ENCODE results near the gene KCNQ2. TPM values are rescaled to one million over a fixed set of nuclear protein-coding genes. Genes with fewer than 3 reads are reported as not detected.

KCNQ2 gene
- total and polyA plus RNA-seq, 4 donors, result not detected

- Histone ChIP-seq H3K36me3 (ENCODE audit: control insufficient read depth in 1 of 2, insufficient read depth in 2 of 2, low read length in 1 of 2) (no peaks in the 10 kb centered on the region), H3K27me3 (ENCODE audit: control insufficient read depth in 1 of 2, insufficient read depth in 2 of 2, low read length in 1 of 2) (no peaks in the 10 kb centered on the region), H3K27ac (ENCODE audit: low read depth in 1 of 2, low read length in 2 of 2) (no peak overlapping the region), H3K4me3 (ENCODE audit: low read length in 2 of 2) (no peak overlapping the region), H3K9me3 (ENCODE audit: control insufficient read depth, low read length) (no peaks in the 10 kb centered on the region), H3K4me1 (ENCODE audit: control insufficient read depth in 1 of 2, insufficient read depth in 2 of 2, low read length in 2 of 2) (no peaks in the 10 kb centered on the region)
- DNase-seq, result no peak
- intact Hi-C loops (cut with DNase I), result no loop called here
- no peak for ATAC-seq (ENCODE audit: low FRiP score)
- WGBS, 2 donors, result 78% methylated on average over 19 of the region's 19 CpGs
These were observed 68.9 kb downstream of the KCNQ2 start for GRCh38 chr20:63403403-63404105.

GRCh38 chr20:63402860-63403220 is 69.6 kb downstream of the KCNQ2 start:
- H3K4me1 ChIP-seq (ENCODE audit: control insufficient read depth in 1 of 2, insufficient read depth in 2 of 2, low read length in 2 of 2), result no peaks in the 10 kb centered on the region
- H3K9me3 ChIP-seq (ENCODE audit: control insufficient read depth, low read length), result no peaks in the 10 kb centered on the region
- no peak for DNase-seq
- H3K27me3 ChIP-seq (ENCODE audit: control insufficient read depth in 1 of 2, insufficient read depth in 2 of 2, low read length in 1 of 2), result no peaks in the 10 kb centered on the region
- WGBS, 2 donors, result 40 to 73% methylated on average over 6 to 9 of the region's 9 CpGs
- no peak overlapping the region for H3K4me3 ChIP-seq (ENCODE audit: low read length in 2 of 2)
- no peaks in the 10 kb centered on the region for H3K36me3 ChIP-seq (ENCODE audit: control insufficient read depth in 1 of 2, insufficient read depth in 2 of 2, low read length in 1 of 2)
- no peak overlapping the region for H3K27ac ChIP-seq (ENCODE audit: low read depth in 1 of 2, low read length in 2 of 2)
- intact Hi-C loops (cut with DNase I), result no loop called here
- no peak for ATAC-seq (ENCODE audit: low FRiP score)

GRCh38 chr20:63402181-63402859 is 70.1 kb downstream of the KCNQ2 start:
- Histone ChIP-seq H3K9me3 (ENCODE audit: control insufficient read depth, low read length) (no peaks in the 10 kb centered on the region), H3K4me1 (ENCODE audit: control insufficient read depth in 1 of 2, insufficient read depth in 2 of 2, low read length in 2 of 2) (no peaks in the 10 kb centered on the region), H3K4me3 (ENCODE audit: low read length in 2 of 2) (no peak overlapping the region), H3K27ac (ENCODE audit: low read depth in 1 of 2, low read length in 2 of 2) (no peak overlapping the region), H3K36me3 (ENCODE audit: control insufficient read depth in 1 of 2, insufficient read depth in 2 of 2, low read length in 1 of 2) (no peaks in the 10 kb centered on the region), H3K27me3 (ENCODE audit: control insufficient read depth in 1 of 2, insufficient read depth in 2 of 2, low read length in 1 of 2) (no peaks in the 10 kb centered on the region)
- DNase-seq, result no peak
- no peak for ATAC-seq (ENCODE audit: low FRiP score)
- intact Hi-C loops (cut with DNase I), result no loop called here
- WGBS, 2 donors, result 60 to 63% methylated on average over 24 of the region's 24 CpGs

- no peak for DNase-seq
- Histone ChIP-seq H3K4me3 (ENCODE audit: low read length in 2 of 2) (no peak overlapping the region), H3K9me3 (ENCODE audit: control insufficient read depth, low read length) (no peaks in the 10 kb centered on the region), H3K27me3 (ENCODE audit: control insufficient read depth in 1 of 2, insufficient read depth in 2 of 2, low read length in 1 of 2) (no peaks in the 10 kb centered on the region), H3K36me3 (ENCODE audit: control insufficient read depth in 1 of 2, insufficient read depth in 2 of 2, low read length in 1 of 2) (no peaks in the 10 kb centered on the region), H3K27ac (ENCODE audit: low read depth in 1 of 2, low read length in 2 of 2) (no peak overlapping the region), H3K4me1 (ENCODE audit: control insufficient read depth in 1 of 2, insufficient read depth in 2 of 2, low read length in 2 of 2) (no peaks in the 10 kb centered on the region)
- 73 to 75% methylated on average over 29 of the region's 29 CpGs for WGBS, 2 donors
- no peak for ATAC-seq (ENCODE audit: low FRiP score)
- intact Hi-C loops (cut with DNase I), result no loop called here
These were observed 70.9 kb downstream of the KCNQ2 start for GRCh38 chr20:63401384-63402110.

- Histone ChIP-seq H3K9me3 (ENCODE audit: control insufficient read depth, low read length) (no peaks in the 10 kb centered on the region), H3K27me3 (ENCODE audit: control insufficient read depth in 1 of 2, insufficient read depth in 2 of 2, low read length in 1 of 2) (no peaks in the 10 kb centered on the region), H3K4me1 (ENCODE audit: control insufficient read depth in 1 of 2, insufficient read depth in 2 of 2, low read length in 2 of 2) (no peaks in the 10 kb centered on the region), H3K4me3 (ENCODE audit: low read length in 2 of 2) (no peak overlapping the region), H3K36me3 (ENCODE audit: control insufficient read depth in 1 of 2, insufficient read depth in 2 of 2, low read length in 1 of 2) (no peaks in the 10 kb centered on the region), H3K27ac (ENCODE audit: low read depth in 1 of 2, low read length in 2 of 2) (no peak overlapping the region)
- 82% methylated on average over 44 of the region's 44 CpGs for WGBS, 2 donors
- DNase-seq (no peak), ATAC-seq (ENCODE audit: low FRiP score) (no peak)
- intact Hi-C loops (cut with DNase I), result no loop called here
These were observed 71.8 kb downstream of the KCNQ2 start for GRCh38 chr20:63400486-63401210.

GRCh38 chr20:63399596-63400375 is 72.7 kb downstream of the KCNQ2 start:
- WGBS, 2 donors, result 84 to 86% methylated on average over 37 to 41 of the region's 41 CpGs
- DNase-seq (no peak), ATAC-seq (ENCODE audit: low FRiP score) (no peak)
- H3K27ac ChIP-seq (ENCODE audit: low read depth in 1 of 2, low read length in 2 of 2), result no peak overlapping the region
- H3K4me1 ChIP-seq (ENCODE audit: control insufficient read depth in 1 of 2, insufficient read depth in 2 of 2, low read length in 2 of 2), result no peaks in the 10 kb centered on the region
- no peaks in the 10 kb centered on the region for H3K36me3 ChIP-seq (ENCODE audit: control insufficient read depth in 1 of 2, insufficient read depth in 2 of 2, low read length in 1 of 2)
- intact Hi-C loops (cut with DNase I), result no loop called here
- H3K9me3 ChIP-seq (ENCODE audit: control insufficient read depth, low read length), result no peaks in the 10 kb centered on the region
- no peak overlapping the region for H3K4me3 ChIP-seq (ENCODE audit: low read length in 2 of 2)
- H3K27me3 ChIP-seq (ENCODE audit: control insufficient read depth in 1 of 2, insufficient read depth in 2 of 2, low read length in 1 of 2), result no peaks in the 10 kb centered on the region

- DNase-seq (no peak), ATAC-seq (ENCODE audit: low FRiP score) (no peak)
- no peak overlapping the region for H3K4me3 ChIP-seq (ENCODE audit: low read length in 2 of 2)
- intact Hi-C loops (cut with DNase I), result no loop called here
- H3K27ac ChIP-seq (ENCODE audit: low read depth in 1 of 2, low read length in 2 of 2), result no peak overlapping the region
- no peaks in the 10 kb centered on the region for H3K36me3 ChIP-seq (ENCODE audit: control insufficient read depth in 1 of 2, insufficient read depth in 2 of 2, low read length in 1 of 2)
- no peaks in the 10 kb centered on the region for H3K4me1 ChIP-seq (ENCODE audit: control insufficient read depth in 1 of 2, insufficient read depth in 2 of 2, low read length in 2 of 2)
- no peaks in the 10 kb centered on the region for H3K9me3 ChIP-seq (ENCODE audit: control insufficient read depth, low read length)
- no peaks in the 10 kb centered on the region for H3K27me3 ChIP-seq (ENCODE audit: control insufficient read depth in 1 of 2, insufficient read depth in 2 of 2, low read length in 1 of 2)
- 78 to 83% methylated on average over 27 of the region's 27 CpGs for WGBS, 2 donors
These were observed 73.5 kb downstream of the KCNQ2 start for GRCh38 chr20:63398744-63399514.
